ENCODE measurements around the gene HOXC10. TPM values are rescaled to one million over a fixed set of nuclear protein-coding genes. Genes with fewer than 3 reads are reported as not detected.

The HOXC10 gene
- total and polyA plus RNA-seq, 2 experiments from 2014 or later, result not detected

- Histone ChIP-seq H3K4me2 (no peak overlapping the region), H3K79me2 (replicated peaks; ENCODE audit: insufficient read depth) (no peaks in the 10 kb centered on the region), H3K4me3 (no peak overlapping the region), H2AFZ (no peak overlapping the region), H3K27ac (ENCODE audit: low read depth) (no peak overlapping the region), H4K20me1 (replicated peaks; ENCODE audit: insufficient read depth) (peaks cover 51% of the 10 kb centered on the region), H3K36me3 (ENCODE audit: insufficient read depth) (no peaks in the 10 kb centered on the region), H3F3A (replicated peaks; ENCODE audit: low read depth) (peaks cover 29% of the 10 kb centered on the region), H3K9me2 (ENCODE audit: insufficient read depth) (no peaks in the 10 kb centered on the region), H3K4me1 (ENCODE audit: insufficient read depth) (peaks cover 32% of the 10 kb centered on the region), H3K27me3 (ENCODE audit: insufficient read depth) (peaks cover 100% of the 10 kb centered on the region)
- peaks cover 6% of the 10 kb centered on the region; the same call in 2 of the 3 replicates for H3K9me3 Mint-ChIP-seq
- DNase-seq (ENCODE audit: low spot score) (no peak), ATAC-seq (no peak)
- H3K27me3 Mint-ChIP-seq (ENCODE audit: insufficient read depth, low read depth, poor library complexity), result peaks cover 97% of the 10 kb centered on the region
- H3K27ac Mint-ChIP-seq, result no peak overlapping the region
- H3K36me3 Mint-ChIP-seq (ENCODE audit: low read depth), result no peaks in the 10 kb centered on the region
- TF ChIP-seq ZNF114 (CRISPR knock-in tag; IDR thresholded peaks at IDR 0.05) (no peak), ETS1 (IDR thresholded peaks at IDR 0.05) (no peak), ZNF331 (CRISPR knock-in tag; IDR thresholded peaks at IDR 0.05; ENCODE audit: low read depth) (no peak), CREB1 (CRISPR knock-in tag; IDR thresholded peaks at IDR 0.05; ENCODE audit: low read depth) (no peak), NANOG (IDR thresholded peaks at IDR 0.05; ENCODE audit: borderline replicate concordance) (no peak), JUNB (IDR thresholded peaks at IDR 0.05; ENCODE audit: unreplicated experiment) (no peak), EZH2phosphoT487 (IDR thresholded peaks at IDR 0.05; ENCODE audit: unreplicated experiment) (peak; percentile 45), CTCF (conservative IDR thresholded peaks at IDR 0.05; ENCODE audit: low read depth in 2 of 2) (no peak), STAT1 (IDR thresholded peaks at IDR 0.05; ENCODE audit: unreplicated experiment) (no peak), EZH2 (IDR thresholded peaks at IDR 0.05; ENCODE audit: low read depth, unreplicated experiment) (peak; percentile 85), POLR2AphosphoS5 (IDR thresholded peaks at IDR 0.05; ENCODE audit: low read depth) (no peak)
- TF ChIP-seq, protein P1, sequence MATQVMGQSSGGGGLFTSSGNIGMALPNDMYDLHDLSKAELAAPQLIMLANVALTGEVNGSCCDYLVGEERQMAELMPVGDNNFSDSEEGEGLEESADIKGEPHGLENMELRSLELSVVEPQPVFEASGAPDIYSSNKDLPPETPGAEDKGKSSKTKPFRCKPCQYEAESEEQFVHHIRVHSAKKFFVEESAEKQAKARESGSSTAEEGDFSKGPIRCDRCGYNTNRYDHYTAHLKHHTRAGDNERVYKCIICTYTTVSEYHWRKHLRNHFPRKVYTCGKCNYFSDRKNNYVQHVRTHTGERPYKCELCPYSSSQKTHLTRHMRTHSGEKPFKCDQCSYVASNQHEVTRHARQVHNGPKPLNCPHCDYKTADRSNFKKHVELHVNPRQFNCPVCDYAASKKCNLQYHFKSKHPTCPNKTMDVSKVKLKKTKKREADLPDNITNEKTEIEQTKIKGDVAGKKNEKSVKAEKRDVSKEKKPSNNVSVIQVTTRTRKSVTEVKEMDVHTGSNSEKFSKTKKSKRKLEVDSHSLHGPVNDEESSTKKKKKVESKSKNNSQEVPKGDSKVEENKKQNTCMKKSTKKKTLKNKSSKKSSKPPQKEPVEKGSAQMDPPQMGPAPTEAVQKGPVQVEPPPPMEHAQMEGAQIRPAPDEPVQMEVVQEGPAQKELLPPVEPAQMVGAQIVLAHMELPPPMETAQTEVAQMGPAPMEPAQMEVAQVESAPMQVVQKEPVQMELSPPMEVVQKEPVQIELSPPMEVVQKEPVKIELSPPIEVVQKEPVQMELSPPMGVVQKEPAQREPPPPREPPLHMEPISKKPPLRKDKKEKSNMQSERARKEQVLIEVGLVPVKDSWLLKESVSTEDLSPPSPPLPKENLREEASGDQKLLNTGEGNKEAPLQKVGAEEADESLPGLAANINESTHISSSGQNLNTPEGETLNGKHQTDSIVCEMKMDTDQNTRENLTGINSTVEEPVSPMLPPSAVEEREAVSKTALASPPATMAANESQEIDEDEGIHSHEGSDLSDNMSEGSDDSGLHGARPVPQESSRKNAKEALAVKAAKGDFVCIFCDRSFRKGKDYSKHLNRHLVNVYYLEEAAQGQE (IDR thresholded peaks at IDR 0.05; ENCODE audit: unreplicated experiment), result no peak
- TF ChIP-seq, protein P2, sequence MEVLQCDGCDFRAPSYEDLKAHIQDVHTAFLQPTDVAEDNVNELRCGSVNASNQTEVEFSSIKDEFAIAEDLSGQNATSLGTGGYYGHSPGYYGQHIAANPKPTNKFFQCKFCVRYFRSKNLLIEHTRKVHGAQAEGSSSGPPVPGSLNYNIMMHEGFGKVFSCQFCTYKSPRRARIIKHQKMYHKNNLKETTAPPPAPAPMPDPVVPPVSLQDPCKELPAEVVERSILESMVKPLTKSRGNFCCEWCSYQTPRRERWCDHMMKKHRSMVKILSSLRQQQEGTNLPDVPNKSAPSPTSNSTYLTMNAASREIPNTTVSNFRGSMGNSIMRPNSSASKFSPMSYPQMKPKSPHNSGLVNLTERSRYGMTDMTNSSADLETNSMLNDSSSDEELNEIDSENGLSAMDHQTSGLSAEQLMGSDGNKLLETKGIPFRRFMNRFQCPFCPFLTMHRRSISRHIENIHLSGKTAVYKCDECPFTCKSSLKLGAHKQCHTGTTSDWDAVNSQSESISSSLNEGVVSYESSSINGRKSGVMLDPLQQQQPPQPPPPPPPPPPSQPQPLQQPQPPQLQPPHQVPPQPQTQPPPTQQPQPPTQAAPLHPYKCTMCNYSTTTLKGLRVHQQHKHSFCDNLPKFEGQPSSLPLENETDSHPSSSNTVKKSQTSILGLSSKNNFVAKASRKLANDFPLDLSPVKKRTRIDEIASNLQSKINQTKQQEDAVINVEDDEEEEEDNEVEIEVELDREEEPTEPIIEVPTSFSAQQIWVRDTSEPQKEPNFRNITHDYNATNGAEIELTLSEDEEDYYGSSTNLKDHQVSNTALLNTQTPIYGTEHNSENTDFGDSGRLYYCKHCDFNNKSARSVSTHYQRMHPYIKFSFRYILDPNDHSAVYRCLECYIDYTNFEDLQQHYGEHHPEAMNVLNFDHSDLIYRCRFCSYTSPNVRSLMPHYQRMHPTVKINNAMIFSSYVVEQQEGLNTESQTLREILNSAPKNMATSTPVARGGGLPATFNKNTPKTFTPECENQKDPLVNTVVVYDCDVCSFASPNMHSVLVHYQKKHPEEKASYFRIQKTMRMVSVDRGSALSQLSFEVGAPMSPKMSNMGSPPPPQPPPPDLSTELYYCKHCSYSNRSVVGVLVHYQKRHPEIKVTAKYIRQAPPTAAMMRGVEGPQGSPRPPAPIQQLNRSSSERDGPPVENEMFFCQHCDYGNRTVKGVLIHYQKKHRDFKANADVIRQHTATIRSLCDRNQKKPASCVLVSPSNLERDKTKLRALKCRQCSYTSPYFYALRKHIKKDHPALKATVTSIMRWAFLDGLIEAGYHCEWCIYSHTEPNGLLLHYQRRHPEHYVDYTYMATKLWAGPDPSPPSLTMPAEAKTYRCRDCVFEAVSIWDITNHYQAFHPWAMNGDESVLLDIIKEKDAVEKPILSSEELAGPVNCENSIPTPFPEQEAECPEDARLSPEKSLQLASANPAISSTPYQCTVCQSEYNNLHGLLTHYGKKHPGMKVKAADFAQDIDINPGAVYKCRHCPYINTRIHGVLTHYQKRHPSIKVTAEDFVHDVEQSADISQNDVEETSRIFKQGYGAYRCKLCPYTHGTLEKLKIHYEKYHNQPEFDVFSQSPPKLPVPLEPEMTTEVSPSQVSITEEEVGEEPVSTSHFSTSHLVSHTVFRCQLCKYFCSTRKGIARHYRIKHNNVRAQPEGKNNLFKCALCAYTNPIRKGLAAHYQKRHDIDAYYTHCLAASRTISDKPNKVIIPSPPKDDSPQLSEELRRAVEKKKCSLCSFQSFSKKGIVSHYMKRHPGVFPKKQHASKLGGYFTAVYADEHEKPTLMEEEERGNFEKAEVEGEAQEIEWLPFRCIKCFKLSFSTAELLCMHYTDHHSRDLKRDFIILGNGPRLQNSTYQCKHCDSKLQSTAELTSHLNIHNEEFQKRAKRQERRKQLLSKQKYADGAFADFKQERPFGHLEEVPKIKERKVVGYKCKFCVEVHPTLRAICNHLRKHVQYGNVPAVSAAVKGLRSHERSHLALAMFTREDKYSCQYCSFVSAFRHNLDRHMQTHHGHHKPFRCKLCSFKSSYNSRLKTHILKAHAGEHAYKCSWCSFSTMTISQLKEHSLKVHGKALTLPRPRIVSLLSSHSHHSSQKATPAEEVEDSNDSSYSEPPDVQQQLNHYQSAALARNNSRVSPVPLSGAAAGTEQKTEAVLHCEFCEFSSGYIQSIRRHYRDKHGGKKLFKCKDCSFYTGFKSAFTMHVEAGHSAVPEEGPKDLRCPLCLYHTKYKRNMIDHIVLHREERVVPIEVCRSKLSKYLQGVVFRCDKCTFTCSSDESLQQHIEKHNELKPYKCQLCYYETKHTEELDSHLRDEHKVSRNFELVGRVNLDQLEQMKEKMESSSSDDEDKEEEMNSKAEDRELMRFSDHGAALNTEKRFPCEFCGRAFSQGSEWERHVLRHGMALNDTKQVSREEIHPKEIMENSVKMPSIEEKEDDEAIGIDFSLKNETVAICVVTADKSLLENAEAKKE (CRISPR knock-in tag; IDR thresholded peaks at IDR 0.05), result no peak
- no peak overlapping the region for H3K4me3 Mint-ChIP-seq
- H3K4me1 Mint-ChIP-seq, result peaks cover 22% of the 10 kb centered on the region
Measured at GRCh38 chr12:53937099-53937498, 47.8 kb upstream of the HOXC10 start.

All from GM23338 (cell line).